GM21360 (cell line): ENCODE results near the gene CCDC57.

ENCODE experiments used
- ATAC-seq: cut with Tn5 transposase; IDR thresholded peaks from one replicate; pipeline ENCODE4 v1.9.1; 2021; ENCODE audit warnings: mild to moderate bottlenecking, moderate library complexity; ENCODE audit not compliant: unreplicated experiment

Gene CCDC57

GRCh38 chr17:82236142-82236971 is 23.7 kb upstream of the CCDC57 start:
- no peak for ATAC-seq

GRCh38 chr17:82235775-82236141 is 23.1 kb upstream of the CCDC57 start:
- ATAC-seq, result no peak

GRCh38 chr17:82235056-82235774 is 22.6 kb upstream of the CCDC57 start:
- ATAC-seq, result no peak

- no peak for ATAC-seq
These were observed 21.8 kb upstream of the CCDC57 start for GRCh38 chr17:82234211-82235055.

GRCh38 chr17:82232876-82233785 is 20.5 kb upstream of the CCDC57 start:
- ATAC-seq, result no peak

GRCh38 chr17:82232322-82232820 is 19.7 kb upstream of the CCDC57 start:
- no peak for ATAC-seq

GRCh38 chr17:82231562-82232321 is 19.1 kb upstream of the CCDC57 start:
- ATAC-seq, result no peak

- no peak for ATAC-seq
These were observed 18.6 kb upstream of the CCDC57 start for GRCh38 chr17:82231312-82231561.

GRCh38 chr17:82230609-82231311 is 18.1 kb upstream of the CCDC57 start:
- peak; percentile 32 for ATAC-seq

- no peak for ATAC-seq
These were observed 17.3 kb upstream of the CCDC57 start for GRCh38 chr17:82229698-82230608.

GRCh38 chr17:82228842-82229697 is 16.4 kb upstream of the CCDC57 start, which contains the start of gene SLC16A3:
TSS of gene SLC16A3 (plus strand) at chr17:82229042. CDS start at chr17:82236009, 6,967 bp downstream.
- peak; percentile 45 for ATAC-seq

GRCh38 chr17:82228278-82228841 is 15.7 kb upstream of the CCDC57 start:
- ATAC-seq, result peak; percentile 28

GRCh38 chr17:82227629-82228277 is 15.1 kb upstream of the CCDC57 start:
- ATAC-seq, result no peak

GRCh38 chr17:82226809-82227628 is 14.4 kb upstream of the CCDC57 start:
- ATAC-seq, result no peak

GRCh38 chr17:82226146-82226808 is 13.6 kb upstream of the CCDC57 start:
- no peak for ATAC-seq
